Neuron (in vitro differentiated cells): ENCODE data around the gene CAV1.

Experiments used
- H2AFZ ChIP-seq: one replicate; pipeline ENCODE4 v1.6.1; 2013; ENCODE audit warnings: low read depth, mild to moderate bottlenecking, inconsistent platforms, low read length, moderate library complexity
- H3K27me3 ChIP-seq: one replicate; pipeline ENCODE4 v1.6.1; 2013; ENCODE audit warnings: low read length; ENCODE audit not compliant: insufficient read depth
- H3K36me3 ChIP-seq: one replicate; pipeline ENCODE4 v1.6.1; 2013; ENCODE audit warnings: low read length; ENCODE audit not compliant: insufficient read depth
- H3K4me1 ChIP-seq: one replicate; pipeline ENCODE4 v1.6.1; 2013; ENCODE audit warnings: low read length; ENCODE audit not compliant: insufficient read depth
- H3K4me3 ChIP-seq: 2 replicates; pipeline ENCODE4 v1.5.1; 2013; ENCODE audit warnings: mild to moderate bottlenecking, low read length, moderate library complexity
- H3K9me3 ChIP-seq: one replicate; pipeline ENCODE4 v1.6.1; 2013; ENCODE audit warnings: low read length

Gene CAV1

DNA sequence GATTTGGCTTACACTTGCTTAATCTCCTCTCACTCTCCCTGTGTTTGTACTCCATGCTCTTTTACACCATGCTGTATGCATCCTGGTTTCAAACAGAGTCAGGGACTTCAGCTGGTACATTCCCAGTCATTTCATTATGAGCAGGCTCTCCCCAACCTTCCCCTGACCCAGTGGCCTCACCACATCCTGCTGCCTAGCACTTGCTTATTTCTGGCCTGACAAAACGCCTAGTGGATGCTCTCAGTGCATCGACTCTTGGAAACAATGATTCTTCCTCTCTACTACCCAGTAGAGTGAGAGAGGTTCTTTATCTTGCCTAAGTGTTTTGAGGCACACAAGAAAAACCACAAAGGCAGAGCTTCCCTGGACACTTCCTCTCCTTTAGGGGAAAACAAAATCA is 63.4 kb downstream of the CAV1 start:
- H3K27me3 ChIP-seq, result peaks cover 3% of the 10 kb centered on the region
- no peaks in the 10 kb centered on the region for H3K36me3 ChIP-seq
- H3K4me3 ChIP-seq, result no peak overlapping the region
- no peak overlapping the region for H2AFZ ChIP-seq
- no peaks in the 10 kb centered on the region for H3K9me3 ChIP-seq
- peaks cover 4% of the 10 kb centered on the region for H3K4me1 ChIP-seq

DNA sequence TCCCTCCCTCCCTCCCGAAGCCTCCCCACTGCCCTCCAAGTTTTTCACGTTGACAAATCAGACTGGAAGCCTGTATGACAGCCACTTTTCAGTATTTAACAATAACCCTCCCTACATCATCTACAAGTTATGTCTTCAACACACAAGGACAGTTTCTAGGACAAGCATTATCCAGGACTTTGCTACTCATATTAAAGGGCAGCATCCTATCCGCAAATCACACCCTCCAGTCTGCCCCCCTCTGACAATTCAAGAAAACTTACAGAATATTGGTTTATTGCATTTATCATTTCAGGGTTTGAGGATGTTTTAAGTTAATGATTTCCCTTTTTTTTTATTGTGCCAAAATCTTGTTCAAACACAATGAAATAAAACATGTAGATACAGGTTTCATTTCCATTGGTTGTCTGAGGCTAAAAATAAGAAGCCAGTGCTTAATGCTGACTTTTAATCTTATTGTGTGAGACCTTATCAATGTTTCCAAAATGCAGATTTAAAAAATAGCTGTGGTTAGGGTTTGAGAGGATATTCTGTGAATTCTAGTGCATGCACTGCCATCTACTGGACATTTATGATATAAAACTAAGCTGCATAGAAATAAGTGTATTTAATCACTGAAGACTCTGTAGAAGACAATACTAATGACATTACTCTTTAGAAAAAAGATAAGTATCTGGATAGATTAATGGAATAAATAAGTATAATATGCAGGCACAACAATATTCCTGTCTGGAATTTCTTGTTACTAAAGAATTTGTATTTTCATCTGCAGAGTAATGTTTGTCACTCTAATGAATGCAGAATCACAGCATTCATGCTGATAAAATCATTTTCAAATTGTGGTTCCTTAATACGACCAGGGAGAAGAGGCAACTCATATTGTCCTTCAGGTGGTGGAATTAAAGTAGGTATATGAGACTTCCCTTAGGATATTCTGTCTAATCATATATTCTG is 64.1 kb downstream of the CAV1 start:
- Histone ChIP-seq H3K36me3 (no peaks in the 10 kb centered on the region), H3K4me3 (no peak overlapping the region), H3K9me3 (no peaks in the 10 kb centered on the region), H3K27me3 (peaks cover 3% of the 10 kb centered on the region), H3K4me1 (peaks cover 4% of the 10 kb centered on the region), H2AFZ (no peak overlapping the region)

DNA sequence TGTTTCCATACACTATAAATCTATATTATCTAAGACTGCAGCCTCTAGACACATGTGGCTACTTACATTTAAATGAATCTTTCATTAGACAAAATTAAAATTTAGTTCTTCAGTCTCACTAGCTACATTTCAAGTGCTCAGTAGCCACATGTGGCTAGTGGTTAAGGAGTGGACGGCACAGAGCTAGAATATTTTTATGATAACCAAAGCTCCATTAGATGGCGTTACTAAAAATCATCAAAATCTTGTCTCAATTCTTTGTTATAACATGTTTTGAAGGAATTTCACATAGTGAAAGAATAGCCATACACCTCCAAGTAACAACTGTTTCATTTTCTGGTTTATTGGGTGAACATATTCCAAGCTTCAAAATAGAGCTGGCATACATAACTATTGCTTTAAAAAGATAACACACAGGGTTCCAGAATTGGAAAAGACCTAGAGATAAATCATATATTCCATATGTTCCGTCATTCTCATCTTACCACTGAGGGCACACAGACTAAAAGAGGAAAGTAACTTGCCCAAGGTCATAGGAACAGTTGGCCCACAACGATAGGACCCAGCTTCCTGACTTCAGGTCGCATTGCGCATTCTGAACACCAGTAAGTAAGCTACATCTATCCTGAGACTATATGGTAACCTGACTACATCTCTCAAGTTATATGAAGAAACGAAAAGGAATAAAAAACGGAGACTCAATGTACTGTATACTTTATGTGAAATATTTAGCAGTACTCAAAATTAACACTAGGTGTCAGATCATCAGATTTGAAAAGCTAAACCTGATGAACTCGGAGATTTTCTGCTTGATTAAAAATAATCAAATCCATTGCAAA is 66.6 kb downstream of the CAV1 start:
- H3K4me3 ChIP-seq, result no peak overlapping the region
- no peaks in the 10 kb centered on the region for H3K9me3 ChIP-seq
- no peak overlapping the region for H2AFZ ChIP-seq
- H3K4me1 ChIP-seq, result peaks cover 4% of the 10 kb centered on the region
- peaks cover 3% of the 10 kb centered on the region for H3K27me3 ChIP-seq
- H3K36me3 ChIP-seq, result no peaks in the 10 kb centered on the region

DNA sequence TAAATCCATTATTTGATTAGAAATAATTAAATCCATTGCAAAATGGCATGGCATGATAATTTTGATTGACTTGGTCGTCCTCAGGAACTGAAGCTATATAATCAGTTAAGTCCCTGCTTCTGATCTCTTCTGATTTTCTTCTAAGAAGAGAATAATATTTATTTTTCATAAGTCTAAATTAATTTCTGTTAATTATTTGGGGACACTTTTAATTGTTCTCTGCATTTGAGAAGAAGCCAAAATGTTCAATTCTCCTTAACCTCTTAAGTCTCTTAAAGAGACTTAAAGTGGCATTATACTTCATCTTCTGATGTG is 67.2 kb downstream of the CAV1 start:
- H3K4me1 ChIP-seq, result peaks cover 4% of the 10 kb centered on the region
- no peaks in the 10 kb centered on the region for H3K9me3 ChIP-seq
- no peak overlapping the region for H2AFZ ChIP-seq
- H3K27me3 ChIP-seq, result peaks cover 3% of the 10 kb centered on the region
- H3K36me3 ChIP-seq, result no peaks in the 10 kb centered on the region
- H3K4me3 ChIP-seq, result no peak overlapping the region

DNA sequence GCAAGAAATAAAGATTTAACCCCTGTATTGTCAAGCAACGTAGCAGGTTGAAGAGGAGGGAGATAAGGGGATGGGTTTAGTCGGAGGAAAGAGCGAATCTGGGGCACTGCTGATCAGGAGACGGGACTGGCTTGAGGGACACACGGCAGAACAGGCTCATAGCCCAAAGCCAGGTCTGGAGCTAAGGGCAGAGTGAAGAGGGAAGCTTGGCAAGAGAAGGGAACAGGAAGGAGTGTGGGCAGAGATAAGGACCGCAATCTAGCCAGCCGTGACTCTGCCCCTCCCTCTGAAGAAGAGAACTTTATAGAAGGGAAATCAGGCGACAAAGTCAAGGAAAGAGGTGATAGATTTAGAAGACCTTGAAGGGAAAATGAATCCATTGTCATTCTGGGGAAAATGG is 67.6 kb downstream of the CAV1 start:
- Histone ChIP-seq H3K36me3 (no peaks in the 10 kb centered on the region), H3K27me3 (peaks cover 3% of the 10 kb centered on the region), H3K4me1 (peaks cover 4% of the 10 kb centered on the region), H2AFZ (no peak overlapping the region), H3K4me3 (no peak overlapping the region), H3K9me3 (no peaks in the 10 kb centered on the region)

DNA sequence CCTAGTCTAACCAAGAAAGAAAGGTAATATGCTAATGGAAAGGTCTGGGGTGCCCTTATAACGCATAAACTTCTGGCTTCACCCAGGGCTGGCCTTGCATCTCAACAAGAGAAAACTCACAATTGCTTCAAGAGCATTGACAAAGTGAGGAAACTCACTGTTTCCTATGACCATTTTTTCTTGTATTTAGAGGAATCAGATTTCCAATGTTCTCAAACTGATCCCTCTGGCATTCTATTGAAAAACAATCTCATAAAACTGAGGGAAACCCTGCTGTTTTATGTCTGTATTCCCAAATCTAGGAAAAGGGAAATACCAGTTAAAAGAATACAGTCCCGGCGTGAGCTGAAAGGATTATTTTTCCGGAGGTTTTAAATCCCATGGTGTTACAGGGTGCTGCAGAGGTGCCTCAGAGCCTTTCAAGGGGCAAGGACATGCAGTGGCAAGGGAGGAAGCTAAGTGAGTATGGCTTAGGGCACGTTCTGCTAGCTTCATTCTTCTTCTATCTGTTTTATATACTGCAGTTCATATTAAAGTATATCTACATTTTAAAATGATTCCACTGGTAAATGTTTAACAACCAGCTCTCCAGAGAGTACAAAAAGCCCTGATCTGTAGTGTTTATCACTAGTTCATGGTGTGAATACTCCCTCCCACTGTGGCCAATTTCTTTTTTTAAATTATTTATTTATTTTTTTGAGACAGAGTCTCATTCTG is 68.7 kb downstream of the CAV1 start:
- H3K27me3 ChIP-seq, result peaks cover 3% of the 10 kb centered on the region
- no peaks in the 10 kb centered on the region for H3K9me3 ChIP-seq
- no peaks in the 10 kb centered on the region for H3K36me3 ChIP-seq
- H3K4me3 ChIP-seq, result no peak overlapping the region
- H2AFZ ChIP-seq, result no peak overlapping the region
- peaks cover 4% of the 10 kb centered on the region for H3K4me1 ChIP-seq

DNA sequence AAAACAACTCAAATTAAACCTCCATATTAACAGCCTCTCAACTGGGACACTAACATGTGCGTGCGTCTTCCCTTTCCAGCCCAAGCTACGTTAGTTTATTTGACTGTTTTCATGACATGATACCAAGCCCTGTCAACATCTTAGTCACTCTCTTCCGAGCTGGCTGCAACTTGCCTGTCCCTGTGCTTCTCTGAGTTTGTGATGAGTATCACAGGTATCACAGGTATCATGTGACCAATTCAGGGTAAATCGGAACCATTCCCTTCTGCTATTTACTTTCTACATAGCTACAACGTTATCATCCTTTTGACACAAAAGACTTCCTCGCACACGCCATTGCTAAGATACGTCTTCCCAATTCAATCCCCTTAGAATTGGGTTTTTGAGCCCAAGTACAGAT is 70.2 kb downstream of the CAV1 start:
- Histone ChIP-seq H3K4me3 (no peak overlapping the region), H3K36me3 (no peaks in the 10 kb centered on the region), H3K9me3 (no peaks in the 10 kb centered on the region), H2AFZ (no peak overlapping the region), H3K4me1 (no peaks in the 10 kb centered on the region), H3K27me3 (peaks cover 3% of the 10 kb centered on the region)

DNA sequence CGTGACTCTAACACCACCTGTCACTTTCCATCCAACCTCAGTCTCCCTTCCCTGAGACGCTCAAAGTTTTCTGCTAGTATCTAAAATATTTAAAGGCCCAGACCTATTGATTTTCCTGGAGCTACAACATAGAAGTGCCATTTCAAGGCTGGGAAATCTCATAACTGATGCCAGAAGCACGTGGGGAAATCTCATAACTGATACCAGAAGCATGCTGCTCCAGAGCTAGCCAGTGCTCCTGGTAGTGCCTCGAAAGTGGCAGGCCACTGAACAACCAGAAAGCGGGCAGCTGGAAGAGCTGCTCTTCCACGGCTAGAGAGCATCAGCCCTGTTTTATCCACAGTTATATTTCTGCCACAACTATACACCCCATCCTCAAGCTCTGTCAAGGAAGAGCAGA is 72.5 kb downstream of the CAV1 start:
- Histone ChIP-seq H3K36me3 (no peaks in the 10 kb centered on the region), H3K9me3 (no peaks in the 10 kb centered on the region), H2AFZ (no peak overlapping the region), H3K4me1 (no peaks in the 10 kb centered on the region), H3K4me3 (no peak overlapping the region), H3K27me3 (peaks cover 3% of the 10 kb centered on the region)

DNA sequence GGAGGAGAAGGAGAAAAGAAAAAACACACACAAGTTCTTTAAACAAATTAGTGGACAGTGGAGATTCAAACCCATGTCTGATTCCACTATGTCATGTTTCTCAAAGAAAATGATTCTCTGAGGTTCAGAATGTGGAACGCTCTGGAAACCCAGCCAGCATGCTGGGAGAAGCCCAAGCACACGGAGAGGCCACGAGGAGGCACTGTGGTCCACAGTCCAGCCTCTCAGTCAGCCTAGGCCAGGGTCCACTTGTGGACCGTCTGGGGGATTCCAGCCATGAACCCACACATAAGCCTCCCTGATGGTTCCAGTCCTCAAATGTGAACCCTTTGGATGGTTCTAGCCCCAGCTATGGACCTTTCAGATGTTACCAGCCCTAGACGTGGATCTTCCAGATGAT is 73.4 kb downstream of the CAV1 start:
- no peaks in the 10 kb centered on the region for H3K4me1 ChIP-seq
- no peaks in the 10 kb centered on the region for H3K27me3 ChIP-seq
- H3K36me3 ChIP-seq, result no peaks in the 10 kb centered on the region
- no peaks in the 10 kb centered on the region for H3K9me3 ChIP-seq
- H3K4me3 ChIP-seq, result no peak overlapping the region
- no peak overlapping the region for H2AFZ ChIP-seq

DNA sequence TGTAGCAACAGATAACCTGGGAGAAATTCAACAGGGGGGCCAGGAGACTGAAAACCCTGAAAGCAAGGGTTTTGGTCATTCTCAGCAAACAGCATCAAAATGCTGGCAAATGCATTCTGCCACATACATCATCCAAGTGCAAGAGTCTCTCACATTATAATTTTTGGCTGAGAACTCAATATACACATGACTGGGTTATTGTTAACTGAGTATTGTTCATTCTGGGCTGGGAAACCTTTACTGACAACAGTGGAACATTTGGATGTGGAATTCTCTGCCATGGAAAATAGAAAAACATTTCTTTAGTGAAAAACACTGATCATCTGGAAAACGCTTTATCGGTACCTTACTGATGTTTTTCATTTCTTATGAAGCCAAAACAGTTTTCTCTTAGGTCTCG is 74.0 kb downstream of the CAV1 start:
- H2AFZ ChIP-seq, result no peak overlapping the region
- H3K36me3 ChIP-seq, result no peaks in the 10 kb centered on the region
- H3K4me3 ChIP-seq, result no peak overlapping the region
- no peaks in the 10 kb centered on the region for H3K4me1 ChIP-seq
- no peaks in the 10 kb centered on the region for H3K27me3 ChIP-seq
- H3K9me3 ChIP-seq, result no peaks in the 10 kb centered on the region

DNA sequence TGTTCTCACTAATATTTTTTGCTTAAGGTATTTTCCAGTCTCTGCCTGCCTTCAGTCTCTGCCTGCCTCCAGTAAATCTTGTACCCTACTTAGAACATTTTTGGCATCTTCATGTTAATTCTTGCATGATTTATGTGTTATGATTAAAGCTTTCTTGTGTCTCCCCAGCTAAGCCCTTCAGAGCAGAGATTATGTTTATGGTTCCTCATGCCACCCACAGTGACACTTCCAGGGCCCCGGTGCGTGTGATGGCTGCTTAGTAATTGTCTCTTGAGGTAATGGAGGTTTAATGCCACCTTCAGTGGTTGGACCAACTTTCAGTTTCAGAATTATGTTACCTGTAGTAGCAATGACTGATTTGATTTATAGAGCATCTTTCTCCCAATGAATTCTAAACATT is 76.6 kb downstream of the CAV1 start:
- H3K27me3 ChIP-seq, result no peaks in the 10 kb centered on the region
- H3K4me1 ChIP-seq, result no peaks in the 10 kb centered on the region
- no peak overlapping the region for H3K4me3 ChIP-seq
- no peak overlapping the region for H2AFZ ChIP-seq
- no peaks in the 10 kb centered on the region for H3K9me3 ChIP-seq
- H3K36me3 ChIP-seq, result no peaks in the 10 kb centered on the region

DNA sequence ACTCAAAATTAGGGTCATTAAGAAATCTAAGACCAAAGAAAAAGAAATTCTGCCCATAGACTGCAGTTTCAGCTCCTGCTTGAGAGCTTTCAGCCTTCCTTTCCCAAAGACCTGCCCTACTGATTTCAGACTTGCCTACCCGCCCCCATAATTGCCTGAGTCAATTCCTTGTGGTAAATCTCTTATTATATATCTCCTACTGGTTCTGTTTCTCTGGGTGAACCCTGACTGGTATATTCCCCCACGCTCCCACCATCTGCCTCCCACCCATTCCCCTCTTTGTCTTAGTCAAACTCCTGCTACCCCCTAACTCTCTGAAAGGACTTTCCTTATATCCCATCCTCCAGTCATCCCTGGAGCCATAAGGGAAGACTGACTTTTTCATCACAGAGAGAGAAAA is 82.5 kb downstream of the CAV1 start:
- H3K4me3 ChIP-seq, result no peak overlapping the region
- no peaks in the 10 kb centered on the region for H3K27me3 ChIP-seq
- H3K9me3 ChIP-seq, result no peaks in the 10 kb centered on the region
- H2AFZ ChIP-seq, result no peak overlapping the region
- H3K36me3 ChIP-seq, result no peaks in the 10 kb centered on the region
- H3K4me1 ChIP-seq, result no peaks in the 10 kb centered on the region

DNA sequence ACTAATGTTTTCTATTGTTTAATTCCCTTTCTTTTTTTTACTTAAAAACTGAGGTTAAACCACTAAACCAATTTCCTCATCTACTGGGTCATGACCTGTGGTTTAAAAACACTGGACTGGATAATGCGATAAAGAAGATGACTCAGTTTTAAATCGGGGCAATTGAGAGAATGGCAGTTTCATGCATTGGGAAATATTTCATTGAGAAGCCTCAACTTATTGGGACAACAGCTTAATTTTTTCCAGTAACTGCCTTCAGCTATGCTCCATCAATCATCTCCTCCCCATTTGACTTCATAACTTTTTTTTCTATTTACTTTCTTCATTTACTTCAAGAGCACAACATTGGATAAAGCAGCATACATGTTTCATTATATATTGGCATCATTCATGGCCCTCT is 85.4 kb downstream of the CAV1 start:
- Histone ChIP-seq H2AFZ (no peak overlapping the region), H3K27me3 (no peaks in the 10 kb centered on the region), H3K4me1 (peaks cover 12% of the 10 kb centered on the region), H3K9me3 (no peaks in the 10 kb centered on the region), H3K4me3 (no peak overlapping the region), H3K36me3 (no peaks in the 10 kb centered on the region)
